HG02759 (cell line): ENCODE results near the gene MEN1.
"Not testable (repeated sequence)": the region's sequence is repeated elsewhere in the genome, so short reads cannot be mapped to it uniquely, and the experiment has no call there.

Experiments used
- ATAC-seq: cut with Tn5 transposase; IDR thresholded peaks from one replicate; pipeline ENCODE4 v1.9.1; 2021; ENCODE audit warnings: mild to moderate bottlenecking, moderate library complexity; ENCODE audit not compliant: unreplicated experiment

The MEN1 gene

GRCh38 chr11:64846998-64847666 is 36.8 kb upstream of the MEN1 start:
- peak; percentile 24 for ATAC-seq

GRCh38 chr11:64845776-64846129 is 35.4 kb upstream of the MEN1 start:
- ATAC-seq: not testable (repeated sequence)

- no peak for ATAC-seq
Observed at GRCh38 chr11:64845129-64845775, 34.9 kb upstream of the MEN1 start.

- peak; percentile 40 for ATAC-seq
Observed at GRCh38 chr11:64844330-64845128, 34.2 kb upstream of the MEN1 start, which contains the start of gene CDC42BPG. TSS of gene CDC42BPG (minus strand) at chr11:64844653. CDS start at chr11:64844569, 84 bp downstream.

GRCh38 chr11:64843686-64844329 is 33.5 kb upstream of the MEN1 start:
- ATAC-seq: no peak

GRCh38 chr11:64842851-64843685 is 32.7 kb upstream of the MEN1 start:
- ATAC-seq: no peak

GRCh38 chr11:64842366-64842759 is 32.0 kb upstream of the MEN1 start:
- no peak for ATAC-seq

- ATAC-seq: no peak
Observed at GRCh38 chr11:64841592-64842365, 31.4 kb upstream of the MEN1 start.

- ATAC-seq: no peak
Observed at GRCh38 chr11:64839887-64840782, 29.8 kb upstream of the MEN1 start.

- no peak for ATAC-seq
Observed at GRCh38 chr11:64839335-64839734, 29.0 kb upstream of the MEN1 start.

GRCh38 chr11:64838600-64839334 is 28.4 kb upstream of the MEN1 start:
- ATAC-seq: no peak

- no peak for ATAC-seq
Observed at GRCh38 chr11:64837887-64838351, 27.6 kb upstream of the MEN1 start.

- ATAC-seq: no peak
Observed at GRCh38 chr11:64836448-64837072, 26.2 kb upstream of the MEN1 start.

- ATAC-seq: no peak
Observed at GRCh38 chr11:64835616-64836447, 25.5 kb upstream of the MEN1 start.

- ATAC-seq: no peak
Observed at GRCh38 chr11:64834723-64835615, 24.6 kb upstream of the MEN1 start.
